ENCODE results near the gene PRKCD. TPM values are rescaled to one million over a fixed set of nuclear protein-coding genes. Genes with fewer than 3 reads are reported as not detected.

The PRKCD gene
- total and polyA plus RNA-seq, 2 donors (not counting 1 experiment from before 2014, with no cell fraction given), result 46.7 to 68.8 TPM

DNA sequence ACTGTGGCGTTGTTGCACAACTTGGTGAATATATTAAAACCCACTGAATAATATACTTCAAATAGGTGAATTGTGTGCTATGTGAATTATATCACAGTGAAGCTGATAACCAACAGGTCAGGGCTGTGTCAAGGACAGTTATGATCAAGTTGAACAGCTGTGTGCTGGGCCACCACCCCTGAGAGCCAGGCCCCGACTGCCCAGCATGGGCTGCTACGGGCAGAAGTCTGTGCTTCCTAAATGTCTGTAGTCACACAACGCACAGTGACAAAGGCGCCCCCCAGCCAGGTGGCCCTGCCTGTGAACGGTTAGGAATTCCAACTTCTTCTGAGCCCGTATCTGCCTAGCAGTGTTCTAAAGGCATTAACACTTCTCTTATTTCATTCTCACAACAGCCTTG is 62.0 kb downstream of the PRKCD start:
- no peak overlapping the region for H3K27ac Mint-ChIP-seq
- no peaks in the 10 kb centered on the region for H3K27me3 Mint-ChIP-seq
- DNase-seq (no peak), ATAC-seq (ENCODE audit: low read depth) (no peak)
- H3K4me3 ChIP-seq (ENCODE audit: control extremely low read depth in 1 of 5, extremely low read depth in 1 of 5, insufficient read depth in 1 of 5, low read depth in 2 of 5, low read length in 4 of 5), result no peak overlapping the region
- H3K4me2 ChIP-seq (replicated peaks; ENCODE audit: low read depth, low read length, poor library complexity, severe bottlenecking), result no peak overlapping the region
- ChIA-PET CTCF (interaction anchor here (1.1 kb wide), 1 partner anchor 78 kb away, joined by 3 read pairs; no protein-coding TSS in a partner anchor), POLR2A (interaction anchor here (0.6 kb wide), 1 partner anchor 24 kb away, joined by 3 read pairs; no protein-coding TSS in a partner anchor)
- H3K9me3 Mint-ChIP-seq (ENCODE audit: insufficient read depth), result no peaks in the 10 kb centered on the region
- no peak overlapping the region for H3K9ac ChIP-seq (ENCODE audit: low read length)
- peaks cover 0 to 5% (median 0%) of the 10 kb centered on the region in 3 donors for H3K9me3 ChIP-seq (ENCODE audit: control extremely low read depth in 1 of 3, control insufficient read depth in 2 of 3, insufficient read depth in 1 of 3, low read length in 2 of 3)
- 96% methylated on average over 4 of the region's 7 CpGs for whole genome bisulfite sequencing (ENCODE audit: insufficient coverage)
- no peak overlapping the region for H2AFZ ChIP-seq (ENCODE audit: insufficient read depth, low read depth, low read length, poor library complexity, severe bottlenecking)
- intact Hi-C loops (cut with micrococcal nuclease), result no loop called here
- H3K4me3 Mint-ChIP-seq, result no peak overlapping the region
- no peak for TF ChIP-seq EZH2 (IDR thresholded peaks at IDR 0.05; ENCODE audit: borderline replicate concordance, insufficient read depth, low read depth, low read length, poor library complexity, severe bottlenecking)
- TF ChIP-seq, protein P1, sequence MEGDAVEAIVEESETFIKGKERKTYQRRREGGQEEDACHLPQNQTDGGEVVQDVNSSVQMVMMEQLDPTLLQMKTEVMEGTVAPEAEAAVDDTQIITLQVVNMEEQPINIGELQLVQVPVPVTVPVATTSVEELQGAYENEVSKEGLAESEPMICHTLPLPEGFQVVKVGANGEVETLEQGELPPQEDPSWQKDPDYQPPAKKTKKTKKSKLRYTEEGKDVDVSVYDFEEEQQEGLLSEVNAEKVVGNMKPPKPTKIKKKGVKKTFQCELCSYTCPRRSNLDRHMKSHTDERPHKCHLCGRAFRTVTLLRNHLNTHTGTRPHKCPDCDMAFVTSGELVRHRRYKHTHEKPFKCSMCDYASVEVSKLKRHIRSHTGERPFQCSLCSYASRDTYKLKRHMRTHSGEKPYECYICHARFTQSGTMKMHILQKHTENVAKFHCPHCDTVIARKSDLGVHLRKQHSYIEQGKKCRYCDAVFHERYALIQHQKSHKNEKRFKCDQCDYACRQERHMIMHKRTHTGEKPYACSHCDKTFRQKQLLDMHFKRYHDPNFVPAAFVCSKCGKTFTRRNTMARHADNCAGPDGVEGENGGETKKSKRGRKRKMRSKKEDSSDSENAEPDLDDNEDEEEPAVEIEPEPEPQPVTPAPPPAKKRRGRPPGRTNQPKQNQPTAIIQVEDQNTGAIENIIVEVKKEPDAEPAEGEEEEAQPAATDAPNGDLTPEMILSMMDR (IDR thresholded peaks at IDR 0.05), result no peak
- H3K4me1 Mint-ChIP-seq, result peaks cover 10% of the 10 kb centered on the region
- H3K36me3 ChIP-seq (replicated peaks in 1 of 2; ENCODE audit: control extremely low read depth in 1 of 2, control insufficient read depth in 1 of 2, extremely low read depth in 1 of 2, insufficient read depth in 2 of 2, low read length in 1 of 2), result peaks cover 0 to 45% of the 10 kb centered on the region in 2 experiments
- H3K27ac ChIP-seq (ENCODE audit: low read length in 2 of 2), result no peak overlapping the region
- no peaks in the 10 kb centered on the region for H4K20me1 ChIP-seq (ENCODE audit: control insufficient read depth, insufficient read depth, low read length, poor library complexity, severe bottlenecking)
- H3K79me2 ChIP-seq (ENCODE audit: control insufficient read depth, insufficient read depth, low read length), result no peaks in the 10 kb centered on the region
- peaks cover 0 to 5% of the 10 kb centered on the region in 2 donors for H3K4me1 ChIP-seq (ENCODE audit: control insufficient read depth in 2 of 2, insufficient read depth in 2 of 2, low read length in 2 of 2)
- H3K27me3 ChIP-seq (replicated peaks in 1 of 4; ENCODE audit: control extremely low read depth in 1 of 4, control insufficient read depth in 3 of 4, insufficient read depth in 4 of 4, low read length in 3 of 4), result no peaks in the 10 kb centered on the region

DNA sequence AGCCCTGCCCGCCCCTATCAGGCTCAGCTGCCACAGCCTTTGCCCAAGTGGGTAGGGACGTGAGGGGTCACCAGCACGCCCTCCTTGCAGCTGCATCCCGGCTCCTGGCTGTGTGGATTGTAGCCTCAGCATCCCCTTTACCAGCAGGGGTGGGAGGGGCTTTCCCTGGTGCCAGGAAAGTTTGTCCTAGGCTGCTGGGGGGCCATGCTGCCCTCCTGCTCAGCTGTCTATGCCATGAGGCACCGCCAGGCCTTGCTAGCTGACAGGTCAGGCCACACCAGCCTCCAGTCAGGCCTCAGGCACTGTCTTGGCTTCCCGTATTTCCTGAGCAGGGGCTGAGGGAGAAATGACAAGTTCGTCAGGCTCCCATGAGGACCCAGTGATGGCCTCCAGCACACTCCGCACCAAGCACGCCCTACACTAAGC is 62.5 kb downstream of the PRKCD start:
- Histone ChIP-seq H3K9ac (ENCODE audit: low read length) (no peak overlapping the region), H3K36me3 (replicated peaks in 1 of 2; ENCODE audit: control extremely low read depth in 1 of 2, control insufficient read depth in 1 of 2, extremely low read depth in 1 of 2, insufficient read depth in 2 of 2, low read length in 1 of 2) (peaks cover 0 to 50% of the 10 kb centered on the region in 2 experiments), H3K27me3 (replicated peaks in 1 of 4; ENCODE audit: control extremely low read depth in 1 of 4, control insufficient read depth in 3 of 4, insufficient read depth in 4 of 4, low read length in 3 of 4) (no peaks in the 10 kb centered on the region), H3K4me1 (ENCODE audit: control insufficient read depth in 2 of 2, insufficient read depth in 2 of 2, low read length in 2 of 2) (no peaks in the 10 kb centered on the region), H3K79me2 (ENCODE audit: control insufficient read depth, insufficient read depth, low read length) (no peaks in the 10 kb centered on the region), H2AFZ (ENCODE audit: insufficient read depth, low read depth, low read length, poor library complexity, severe bottlenecking) (no peak overlapping the region), H3K27ac (ENCODE audit: low read length in 2 of 2) (no peak overlapping the region), H3K4me2 (replicated peaks; ENCODE audit: low read depth, low read length, poor library complexity, severe bottlenecking) (no peak overlapping the region), H3K4me3 (ENCODE audit: control extremely low read depth in 1 of 5, extremely low read depth in 1 of 5, insufficient read depth in 1 of 5, low read depth in 2 of 5, low read length in 4 of 5) (no peak overlapping the region), H4K20me1 (ENCODE audit: control insufficient read depth, insufficient read depth, low read length, poor library complexity, severe bottlenecking) (no peaks in the 10 kb centered on the region), H3K9me3 (ENCODE audit: control extremely low read depth in 1 of 3, control insufficient read depth in 2 of 3, insufficient read depth in 1 of 3, low read length in 2 of 3) (peaks cover 0 to 5% (median 0%) of the 10 kb centered on the region in 3 donors)
- Mint-ChIP-seq H3K4me3 (no peak overlapping the region), H3K4me1 (peaks cover 5% of the 10 kb centered on the region), H3K27me3 (no peaks in the 10 kb centered on the region), H3K9me3 (ENCODE audit: insufficient read depth) (no peaks in the 10 kb centered on the region), H3K27ac (no peak overlapping the region)
- no peak for TF ChIP-seq EZH2 (IDR thresholded peaks at IDR 0.05; ENCODE audit: borderline replicate concordance, insufficient read depth, low read depth, low read length, poor library complexity, severe bottlenecking)
- TF ChIP-seq, protein P1 (IDR thresholded peaks at IDR 0.05), result no peak
- no peak for ATAC-seq (ENCODE audit: low read depth)
- intact Hi-C loops (cut with micrococcal nuclease), result no loop called here
- 94% methylated on average over 6 of the region's 9 CpGs for WGBS (ENCODE audit: insufficient coverage)
- ChIA-PET POLR2A (no interaction called here), CTCF (interaction anchor here (1.1 to 1.4 kb wide), 2 partner anchors 27 to 78 kb away, joined by 3 to 6 read pairs; no protein-coding TSS in a partner anchor)
- DNase-seq, result no peak
